NCI-H2171 (cell line): ENCODE data around the gene LPP.
"Not testable (repeated sequence)": the region's sequence is repeated elsewhere in the genome, so short reads cannot be mapped to it uniquely, and the experiment has no call there.

Experiments used
- DNase-seq: peaks from one replicate; lab custom pipeline; 2025; lab: John Stamatoyannopoulos, UW

LPP gene

DNA sequence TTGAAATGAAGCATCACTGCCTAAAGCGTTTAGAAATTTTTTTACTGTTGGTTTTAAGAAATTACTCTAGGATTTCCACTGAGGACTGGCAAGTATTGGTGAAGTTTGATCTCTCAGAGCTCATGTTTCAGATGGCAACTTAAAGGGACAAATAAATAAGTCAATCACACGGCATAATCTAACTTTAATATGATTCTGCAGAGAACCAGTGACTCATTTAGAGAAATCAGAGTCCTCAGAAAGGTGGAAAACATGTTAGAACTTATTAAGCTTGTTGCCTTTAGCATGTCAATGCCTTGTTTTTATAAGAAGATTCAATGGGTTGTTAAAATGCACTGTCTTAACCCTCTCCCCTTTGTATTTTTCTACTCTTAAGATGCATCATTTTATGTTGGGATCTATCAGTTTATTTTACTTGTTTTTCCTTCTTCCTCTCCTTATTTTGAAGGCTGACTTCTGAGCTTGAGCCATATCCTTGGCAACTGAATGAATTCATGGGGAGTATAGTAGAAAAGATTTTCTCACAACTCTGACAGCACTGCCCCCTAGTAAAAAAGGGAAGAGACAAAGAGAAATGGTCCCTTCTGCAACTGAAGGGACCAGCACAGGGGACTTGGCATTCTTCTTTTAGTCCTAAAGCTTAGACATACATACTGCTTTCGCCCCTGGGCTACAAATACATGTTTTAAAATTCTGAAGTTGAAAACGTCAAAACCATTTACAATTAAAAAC lies 431.2 kb downstream of the LPP start:
- no peak for DNase-seq

DNA sequence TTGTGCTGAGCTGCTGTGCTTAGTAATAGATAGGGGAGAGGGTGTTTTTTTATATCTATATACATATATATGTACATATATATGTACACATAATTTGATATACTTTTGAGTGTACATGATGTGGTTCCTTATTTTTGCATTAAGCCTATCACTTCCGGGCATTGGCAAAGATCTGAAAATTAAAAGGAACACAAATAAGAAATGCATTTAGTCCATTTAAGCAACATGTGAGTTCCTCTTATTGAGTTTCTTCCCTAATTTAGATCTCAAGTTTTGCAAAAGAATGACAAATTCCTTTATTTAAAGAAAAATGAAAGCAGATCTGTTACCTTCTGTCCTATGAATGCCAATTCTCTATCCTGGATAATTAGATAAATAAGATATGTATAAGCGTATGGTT lies 435.1 kb downstream of the LPP start:
- DNase-seq, result no peak

- no peak for DNase-seq
Measured at GRCh38 chr3:188589771-188590170, 435.8 kb downstream of the LPP start.

- DNase-seq, result no peak
Measured at GRCh38 chr3:188590557-188590956, 436.6 kb downstream of the LPP start.

DNA sequence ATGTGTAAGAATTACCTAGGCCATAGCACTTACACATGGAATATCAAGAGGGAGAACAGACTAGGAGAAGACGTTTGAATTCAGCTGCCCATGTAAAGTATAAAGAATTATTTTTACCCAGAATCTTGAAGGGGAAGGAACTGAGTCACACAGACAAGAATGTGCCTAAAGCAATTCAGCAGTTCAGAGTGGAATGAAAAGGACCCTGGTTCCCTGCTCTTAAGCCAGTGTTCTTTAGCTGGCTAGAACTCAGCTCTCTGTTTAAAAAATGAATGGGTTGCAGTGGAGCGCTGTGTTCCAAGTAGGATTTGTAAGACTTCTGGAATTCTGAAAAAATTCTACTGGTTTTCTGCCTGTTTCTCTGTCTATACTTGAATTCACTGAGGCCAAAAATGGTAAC lies 440.2 kb downstream of the LPP start:
- DNase-seq, result no peak

- DNase-seq, result no peak
Measured at GRCh38 chr3:188595890-188596376, 442.0 kb downstream of the LPP start.

DNA sequence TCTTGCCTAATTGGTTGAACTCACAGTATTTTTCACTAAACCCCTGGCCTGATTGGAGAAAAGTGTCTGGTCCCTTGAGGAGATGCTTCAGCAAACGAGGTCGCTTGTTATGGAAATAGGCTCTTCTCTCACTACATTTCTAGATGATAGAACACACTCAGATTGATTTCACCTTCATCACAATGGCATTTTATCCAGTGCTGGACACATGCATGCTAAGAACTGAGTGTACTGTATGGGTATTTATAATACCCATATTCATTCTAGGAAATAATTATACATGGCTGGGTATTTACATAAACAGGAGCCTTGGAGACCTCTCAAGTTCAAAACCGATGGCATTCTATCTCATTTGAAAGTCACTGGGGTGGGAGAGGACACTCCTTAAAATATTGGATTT lies 444.9 kb downstream of the LPP start:
- no peak for DNase-seq

GRCh38 chr3:188602111-188602510 lies 448.2 kb downstream of the LPP start:
- no peak for DNase-seq

GRCh38 chr3:188602620-188603019 lies 448.7 kb downstream of the LPP start:
- no peak for DNase-seq

DNA sequence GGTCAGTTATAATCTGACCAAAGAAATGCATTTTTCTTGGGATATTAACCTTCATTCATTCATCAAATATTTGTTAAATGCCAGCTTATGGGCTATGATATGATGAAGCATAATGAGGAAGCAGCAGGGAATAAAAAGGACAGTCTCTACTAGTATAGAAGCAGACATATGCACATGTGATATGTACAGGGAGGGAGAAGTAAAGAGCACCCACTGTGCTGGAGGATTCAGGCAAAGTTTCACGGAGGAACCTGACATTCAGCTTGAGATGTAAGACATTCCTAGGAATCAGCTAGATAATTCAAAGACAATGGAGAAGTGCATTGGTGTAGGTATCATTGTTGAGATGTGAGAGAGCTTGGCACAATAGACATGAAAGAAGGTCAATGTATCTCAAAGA lies 450.7 kb downstream of the LPP start:
- no peak for DNase-seq

DNA sequence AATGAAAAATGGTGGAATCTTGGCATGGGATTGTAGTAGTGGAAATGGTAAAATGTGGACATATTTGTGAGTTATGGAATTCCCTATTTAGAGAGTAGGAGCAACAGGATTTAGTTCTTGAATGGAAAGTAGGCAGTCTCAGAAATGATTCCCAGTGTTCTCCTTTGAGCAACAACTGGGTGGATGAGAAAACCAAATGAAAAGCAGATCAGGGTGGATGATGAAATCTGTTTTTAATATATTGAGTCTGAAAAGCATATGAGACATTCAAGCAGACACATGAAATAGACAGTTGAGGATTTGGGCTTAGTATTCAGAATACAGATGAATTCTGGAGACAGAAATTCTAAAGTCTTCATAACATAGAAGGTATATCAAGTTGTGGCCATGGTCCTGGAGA lies 451.3 kb downstream of the LPP start:
- DNase-seq, result no peak

DNA sequence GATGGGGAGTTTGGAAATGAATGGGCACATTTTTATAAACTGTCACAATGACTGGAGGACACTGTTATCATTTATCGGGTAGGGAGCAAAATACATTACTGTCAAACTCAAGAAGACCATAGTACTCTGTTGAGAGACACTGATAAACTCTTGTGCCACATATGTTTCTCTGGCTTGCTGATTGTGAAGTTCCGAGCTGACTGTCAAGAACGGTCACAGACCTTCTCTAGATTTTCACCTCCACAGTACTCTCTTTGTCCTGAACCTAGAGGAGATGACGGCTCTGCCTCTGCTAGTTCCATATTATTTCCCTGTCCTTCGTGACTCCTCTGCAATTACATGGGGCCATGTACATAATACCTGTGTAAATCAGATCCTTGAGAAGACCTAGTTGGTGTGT lies 451.9 kb downstream of the LPP start:
- no peak for DNase-seq

GRCh38 chr3:188607805-188608315 lies 453.9 kb downstream of the LPP start:
- no peak for DNase-seq

DNA sequence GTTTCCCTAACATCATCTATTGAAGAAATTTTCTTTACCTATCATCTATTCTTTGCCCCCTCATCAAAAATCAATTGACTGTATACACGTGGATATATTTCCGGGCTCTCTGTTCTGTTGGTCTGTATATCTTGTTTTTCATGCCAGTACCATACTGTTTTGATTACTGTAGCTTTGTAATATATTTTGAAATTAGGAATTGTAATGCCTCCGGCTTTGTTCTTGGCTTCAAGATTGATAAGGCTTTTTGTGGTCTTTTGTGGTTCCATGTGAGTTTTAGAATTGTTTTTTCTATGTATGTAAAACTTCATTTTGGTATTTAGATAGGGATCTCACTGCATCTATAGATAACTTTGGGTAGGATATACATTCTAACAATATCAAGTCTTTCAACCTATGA lies 454.4 kb downstream of the LPP start:
- no peak for DNase-seq

DNA sequence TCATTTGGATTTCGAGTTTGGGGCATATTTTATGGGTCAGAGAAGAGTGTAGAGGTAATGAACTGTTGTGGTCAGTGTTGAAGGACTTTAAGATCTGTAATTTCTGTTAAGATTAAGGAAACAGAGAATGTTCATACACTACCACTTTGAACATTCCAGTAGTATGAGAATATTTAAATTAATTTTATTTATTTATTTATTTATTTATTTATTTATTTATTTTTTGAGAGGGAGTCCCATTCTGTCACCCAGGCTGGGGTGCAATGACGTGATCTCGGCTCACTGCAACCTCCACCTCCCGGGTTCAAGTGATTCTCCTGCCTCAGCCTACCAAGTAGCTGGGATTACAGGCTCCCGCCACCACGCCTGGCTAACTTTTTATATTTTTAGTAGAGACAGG lies 459.8 kb downstream of the LPP start:
- DNase-seq, result not testable (repeated sequence)

DNA sequence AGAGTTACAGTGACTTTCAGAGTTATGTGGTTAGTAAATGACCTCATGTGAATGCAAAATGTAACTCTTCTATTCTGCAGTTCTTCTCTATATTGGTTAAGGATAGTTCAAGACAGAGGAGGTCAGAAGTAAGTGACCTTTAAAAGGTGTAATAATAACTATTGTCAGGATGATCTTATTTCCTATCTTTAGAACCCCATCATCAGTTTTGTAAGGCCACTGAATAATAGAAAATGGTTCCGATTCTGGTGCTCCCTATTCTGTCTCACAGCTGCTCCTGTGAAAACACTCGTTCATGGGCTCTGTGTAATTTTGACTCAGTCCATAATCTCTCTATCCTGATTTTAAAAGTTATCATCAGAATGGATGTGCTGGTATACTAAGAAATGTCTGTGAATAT lies 463.3 kb downstream of the LPP start:
- DNase-seq, result no peak

GRCh38 chr3:188617988-188618701 lies 464.2 kb downstream of the LPP start:
- no peak for DNase-seq

- DNase-seq, result no peak
Measured at GRCh38 chr3:188620752-188621151, 466.8 kb downstream of the LPP start.

DNA sequence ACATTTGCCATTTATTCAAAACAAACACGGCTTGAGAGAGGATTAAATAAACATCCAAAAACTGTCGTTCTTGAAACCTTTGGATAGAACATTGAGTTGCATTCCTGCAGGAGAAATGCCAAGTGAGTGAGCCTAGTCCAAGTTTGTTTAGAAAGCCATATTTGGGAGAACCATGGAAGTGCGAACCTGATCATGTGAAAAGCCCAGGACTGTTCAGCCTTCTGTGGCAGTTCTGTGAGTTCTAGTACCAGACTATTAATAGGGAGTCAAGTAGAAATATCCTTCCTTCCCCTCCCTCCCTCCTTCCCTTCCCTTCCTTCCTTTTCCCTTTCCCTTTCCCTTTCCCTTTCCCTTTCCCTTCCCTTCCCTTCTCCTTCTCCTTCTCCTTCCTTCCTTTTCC lies 470.4 kb downstream of the LPP start:
- DNase-seq, result no peak

GRCh38 chr3:188624828-188625227 lies 470.9 kb downstream of the LPP start:
- no peak for DNase-seq

- no peak for DNase-seq
Measured at GRCh38 chr3:188627652-188628051, 473.7 kb downstream of the LPP start.

GRCh38 chr3:188631291-188632010 lies 477.5 kb downstream of the LPP start:
- DNase-seq, result no peak

GRCh38 chr3:188633206-188633605 lies 479.2 kb downstream of the LPP start:
- DNase-seq, result no peak
